Loucy (cell line): ENCODE measurements around the gene IGF1R.

Experiments used
- CTCF ChIP-seq: fragments of 200-600 bp; sonication (generic); conservative IDR thresholded peaks from 2 replicates; pipeline ENCODE4 v1.5.1; 2014; ENCODE audit warnings: mild to moderate bottlenecking, antibody characterized with exemption, low read length
- EZH2phosphoT487 ChIP-seq: fragments of 200-600 bp; IDR thresholded peaks from 2 replicates; pipeline ENCODE4 v1.6.1; 2018; ENCODE audit warnings: antibody characterized with exemption, mild to moderate bottlenecking, moderate library complexity, borderline replicate concordance

GRCh38 chr15:98692213-98692612 lies 43.9 kb downstream of the IGF1R start:
- no peak for TF ChIP-seq CTCF
- no peak for TF ChIP-seq EZH2phosphoT487
